ENCODE results near the gene GSG1L. TPM values are rescaled to one million over a fixed set of nuclear protein-coding genes. Genes with fewer than 3 reads are reported as not detected.

The GSG1L gene
- total and polyA plus RNA-seq, 2 experiments from 2014 or later: not detected

DNA sequence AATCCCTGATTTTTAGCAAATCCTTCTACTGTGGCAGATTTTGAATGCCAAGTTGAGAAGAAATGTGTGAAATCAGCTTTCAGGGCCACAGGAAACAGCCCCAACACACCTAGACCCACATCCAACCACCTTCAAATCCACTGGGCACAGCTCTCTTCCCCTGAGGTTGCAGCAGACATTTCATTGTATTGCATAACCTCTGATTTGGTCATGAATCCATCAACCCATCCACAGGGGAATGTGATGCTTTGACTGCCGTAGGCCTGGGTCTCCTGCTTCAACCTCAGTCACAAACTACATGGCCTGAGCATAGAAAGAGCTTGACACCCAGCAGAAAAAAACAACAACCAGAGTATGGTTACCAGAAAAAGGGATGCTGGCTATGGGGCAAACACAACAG, 145.6 kb downstream of the GSG1L start:
- H3K9me3 ChIP-seq (ENCODE audit: low read depth): no peaks in the 10 kb centered on the region
- H3K4me3 ChIP-seq: no peak overlapping the region
- H4K20me1 ChIP-seq (ENCODE audit: insufficient read depth, poor library complexity, severe bottlenecking): no peaks in the 10 kb centered on the region
- H3K36me3 ChIP-seq (replicated peaks; ENCODE audit: insufficient read depth, low read depth): no peaks in the 10 kb centered on the region
- H3K9me2 ChIP-seq (replicated peaks; ENCODE audit: insufficient read depth): no peaks in the 10 kb centered on the region
- no peaks in the 10 kb centered on the region for H3K27me3 ChIP-seq
- no peak overlapping the region for H2AFZ ChIP-seq
- WGBS (ENCODE audit: low lambda C conversion rate, missing lambda C conversion rate): 90% methylated on average over 1 of the region's 1 CpG
- TF ChIP-seq, protein P1, sequence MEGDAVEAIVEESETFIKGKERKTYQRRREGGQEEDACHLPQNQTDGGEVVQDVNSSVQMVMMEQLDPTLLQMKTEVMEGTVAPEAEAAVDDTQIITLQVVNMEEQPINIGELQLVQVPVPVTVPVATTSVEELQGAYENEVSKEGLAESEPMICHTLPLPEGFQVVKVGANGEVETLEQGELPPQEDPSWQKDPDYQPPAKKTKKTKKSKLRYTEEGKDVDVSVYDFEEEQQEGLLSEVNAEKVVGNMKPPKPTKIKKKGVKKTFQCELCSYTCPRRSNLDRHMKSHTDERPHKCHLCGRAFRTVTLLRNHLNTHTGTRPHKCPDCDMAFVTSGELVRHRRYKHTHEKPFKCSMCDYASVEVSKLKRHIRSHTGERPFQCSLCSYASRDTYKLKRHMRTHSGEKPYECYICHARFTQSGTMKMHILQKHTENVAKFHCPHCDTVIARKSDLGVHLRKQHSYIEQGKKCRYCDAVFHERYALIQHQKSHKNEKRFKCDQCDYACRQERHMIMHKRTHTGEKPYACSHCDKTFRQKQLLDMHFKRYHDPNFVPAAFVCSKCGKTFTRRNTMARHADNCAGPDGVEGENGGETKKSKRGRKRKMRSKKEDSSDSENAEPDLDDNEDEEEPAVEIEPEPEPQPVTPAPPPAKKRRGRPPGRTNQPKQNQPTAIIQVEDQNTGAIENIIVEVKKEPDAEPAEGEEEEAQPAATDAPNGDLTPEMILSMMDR (IDR thresholded peaks at IDR 0.05; ENCODE audit: poor library complexity): no peak
- no peak overlapping the region for H3K4me2 ChIP-seq
- no peak overlapping the region for H3K27ac ChIP-seq
- H3K4me1 ChIP-seq (ENCODE audit: insufficient read depth): no peaks in the 10 kb centered on the region
- H3K79me2 ChIP-seq: no peaks in the 10 kb centered on the region
- DNase-seq (ENCODE audit: low spot score): no peak

DNA sequence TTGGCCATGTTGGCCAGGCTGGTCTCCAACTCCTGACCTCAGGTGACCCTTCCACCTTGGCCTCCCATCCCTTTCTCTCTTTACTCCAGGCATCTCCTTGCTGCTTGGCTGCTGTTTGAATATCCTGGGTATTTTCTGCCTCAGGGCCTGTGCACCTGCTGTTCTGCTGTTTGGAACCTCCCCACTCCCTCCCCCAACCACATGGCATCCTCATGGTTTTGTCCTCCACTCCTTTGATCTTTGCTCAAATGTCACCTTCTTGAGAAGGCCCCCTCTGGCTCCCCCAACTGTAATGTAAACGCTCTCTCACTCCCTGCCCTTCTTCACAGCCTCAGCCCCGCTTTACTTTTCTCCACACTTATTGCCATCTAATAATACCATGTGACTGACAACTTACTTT, 152.0 kb downstream of the GSG1L start:
- no peak overlapping the region for H3K27ac ChIP-seq
- H3K27me3 ChIP-seq: no peaks in the 10 kb centered on the region
- H3K4me2 ChIP-seq: no peak overlapping the region
- H4K20me1 ChIP-seq (ENCODE audit: insufficient read depth, poor library complexity, severe bottlenecking): no peaks in the 10 kb centered on the region
- no peaks in the 10 kb centered on the region for H3K9me3 ChIP-seq (ENCODE audit: low read depth)
- no peaks in the 10 kb centered on the region for H3K79me2 ChIP-seq
- H3K36me3 ChIP-seq (replicated peaks; ENCODE audit: insufficient read depth, low read depth): no peaks in the 10 kb centered on the region
- TF ChIP-seq EZH2phosphoT487 (IDR thresholded peaks at IDR 0.05; ENCODE audit: low read depth, severe bottlenecking, unreplicated experiment) (no peak), EZH2 (IDR thresholded peaks at IDR 0.05; ENCODE audit: borderline replicate concordance) (no peak)
- TF ChIP-seq, protein P1 (IDR thresholded peaks at IDR 0.05; ENCODE audit: poor library complexity): no peak
- 50% methylated on average over 2 of the region's 2 CpGs for WGBS (ENCODE audit: low lambda C conversion rate, missing lambda C conversion rate)
- DNase-seq (ENCODE audit: low spot score): no peak
- no peaks in the 10 kb centered on the region for H3K9me2 ChIP-seq (replicated peaks; ENCODE audit: insufficient read depth)
- H3K4me3 ChIP-seq: no peak overlapping the region
- no peaks in the 10 kb centered on the region for H3K4me1 ChIP-seq (ENCODE audit: insufficient read depth)
- H2AFZ ChIP-seq: no peak overlapping the region

DNA sequence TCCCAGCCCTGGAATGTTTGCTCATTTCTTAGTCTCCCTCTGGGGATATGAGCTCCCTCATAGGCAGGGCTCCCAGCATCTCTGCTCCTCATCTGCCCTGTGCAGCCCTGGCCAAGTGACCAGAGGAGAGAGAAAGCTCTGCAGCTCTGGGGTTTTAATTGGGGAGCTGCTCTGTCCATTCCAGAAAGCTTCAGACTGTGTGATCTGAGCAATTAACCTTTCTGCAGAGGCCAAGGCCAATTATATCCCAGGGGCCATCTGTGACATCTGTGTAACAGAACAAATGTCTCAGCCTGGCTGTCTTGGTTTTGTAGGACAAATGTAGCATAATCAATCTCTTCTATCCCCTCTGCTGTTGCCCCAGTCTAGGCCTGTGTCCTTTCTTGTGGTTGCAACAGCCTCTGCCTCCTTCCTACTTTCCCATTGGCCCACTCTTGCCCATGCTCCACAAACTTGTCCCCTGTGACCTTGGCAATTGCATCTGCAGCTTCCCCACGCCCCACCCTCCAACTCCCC, 156.0 kb downstream of the GSG1L start:
- no peaks in the 10 kb centered on the region for H3K4me1 ChIP-seq (ENCODE audit: insufficient read depth)
- H3K79me2 ChIP-seq: no peaks in the 10 kb centered on the region
- H4K20me1 ChIP-seq (ENCODE audit: insufficient read depth, poor library complexity, severe bottlenecking): no peaks in the 10 kb centered on the region
- no peak overlapping the region for H3K27ac ChIP-seq
- no peaks in the 10 kb centered on the region for H3K9me3 ChIP-seq (ENCODE audit: low read depth)
- H3K9me2 ChIP-seq (replicated peaks; ENCODE audit: insufficient read depth): no peaks in the 10 kb centered on the region
- TF ChIP-seq, protein P1 (IDR thresholded peaks at IDR 0.05; ENCODE audit: poor library complexity): no peak
- TF ChIP-seq EZH2phosphoT487 (IDR thresholded peaks at IDR 0.05; ENCODE audit: low read depth, severe bottlenecking, unreplicated experiment) (no peak), EZH2 (IDR thresholded peaks at IDR 0.05; ENCODE audit: borderline replicate concordance) (no peak)
- H3K27me3 ChIP-seq: no peaks in the 10 kb centered on the region
- DNase-seq (ENCODE audit: low spot score): no peak
- H3K4me3 ChIP-seq: no peak overlapping the region
- no peak overlapping the region for H3K4me2 ChIP-seq
- 85% methylated on average over 1 of the region's 1 CpG for whole genome bisulfite sequencing (ENCODE audit: low lambda C conversion rate, missing lambda C conversion rate)
- H2AFZ ChIP-seq: no peak overlapping the region
- H3K36me3 ChIP-seq (replicated peaks; ENCODE audit: insufficient read depth, low read depth): no peaks in the 10 kb centered on the region

DNA sequence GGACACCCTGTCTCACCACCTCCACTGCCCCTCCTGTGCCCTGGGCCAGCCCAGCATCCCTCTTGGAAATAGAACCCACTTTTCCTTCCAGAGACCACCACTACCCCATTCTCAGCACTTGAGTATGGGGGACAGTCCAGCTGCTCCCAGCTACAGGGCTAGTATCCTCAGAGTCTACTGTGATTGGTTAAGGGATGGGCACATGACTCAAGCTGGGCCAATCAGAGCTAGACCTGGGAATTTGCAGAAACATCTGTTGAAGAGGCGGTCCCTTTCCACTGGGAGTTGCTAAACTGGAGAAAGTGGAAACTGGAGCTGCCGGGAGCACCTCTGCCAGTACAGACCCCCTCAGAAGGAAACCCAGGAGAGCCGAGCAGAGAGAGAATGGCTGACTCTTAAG, 156.6 kb downstream of the GSG1L start:
- DNase-seq (ENCODE audit: low spot score): no peak
- no peak overlapping the region for H3K4me2 ChIP-seq
- H3K27me3 ChIP-seq: no peaks in the 10 kb centered on the region
- no peak overlapping the region for H3K4me3 ChIP-seq
- TF ChIP-seq EZH2 (IDR thresholded peaks at IDR 0.05; ENCODE audit: borderline replicate concordance): no peak
- no peak for TF ChIP-seq EZH2phosphoT487 (IDR thresholded peaks at IDR 0.05; ENCODE audit: low read depth, severe bottlenecking, unreplicated experiment)
- TF ChIP-seq, protein P1 (IDR thresholded peaks at IDR 0.05; ENCODE audit: poor library complexity): no peak
- H4K20me1 ChIP-seq (ENCODE audit: insufficient read depth, poor library complexity, severe bottlenecking): no peaks in the 10 kb centered on the region
- H2AFZ ChIP-seq: no peak overlapping the region
- H3K79me2 ChIP-seq: no peaks in the 10 kb centered on the region
- no peaks in the 10 kb centered on the region for H3K36me3 ChIP-seq (replicated peaks; ENCODE audit: insufficient read depth, low read depth)
- H3K4me1 ChIP-seq (ENCODE audit: insufficient read depth): no peaks in the 10 kb centered on the region
- no peak overlapping the region for H3K27ac ChIP-seq
- H3K9me2 ChIP-seq (replicated peaks; ENCODE audit: insufficient read depth): no peaks in the 10 kb centered on the region
- no peaks in the 10 kb centered on the region for H3K9me3 ChIP-seq (ENCODE audit: low read depth)
- WGBS (ENCODE audit: low lambda C conversion rate, missing lambda C conversion rate): 77% methylated on average over 3 of the region's 3 CpGs
